GM18520 (cell line): Measurements from ENCODE around the gene THSD4.
"Not testable (repeated sequence)": the region's sequence is repeated elsewhere in the genome, so short reads cannot be mapped to it uniquely, and the experiment has no call there.

Experiments
- ATAC-seq: cut with Tn5 transposase; IDR thresholded peaks from one replicate; pipeline ENCODE4 v1.9.1; 2021; ENCODE audit not compliant: unreplicated experiment

Gene THSD4

GRCh38 chr15:71252044-71252739 lies 136.9 kb downstream of the THSD4 start:
- no peak for ATAC-seq

GRCh38 chr15:71252740-71253047 lies 137.4 kb downstream of the THSD4 start:
- no peak for ATAC-seq

- ATAC-seq, result no peak
Measured at GRCh38 chr15:71254491-71254890, 139.2 kb downstream of the THSD4 start.

GRCh38 chr15:71256934-71257664 lies 141.8 kb downstream of the THSD4 start:
- no peak for ATAC-seq

- no peak for ATAC-seq
Measured at GRCh38 chr15:71259866-71260265, 144.6 kb downstream of the THSD4 start.

GRCh38 chr15:71261418-71261817 lies 146.1 kb downstream of the THSD4 start:
- ATAC-seq, result no peak

- ATAC-seq, result no peak
Measured at GRCh38 chr15:71261909-71262308, 146.6 kb downstream of the THSD4 start.

- ATAC-seq, result no peak
Measured at GRCh38 chr15:71262599-71262998, 147.3 kb downstream of the THSD4 start.

GRCh38 chr15:71265606-71266005 lies 150.3 kb downstream of the THSD4 start:
- ATAC-seq, result not testable (repeated sequence)

- ATAC-seq, result no peak
Measured at GRCh38 chr15:71271327-71271726, 156.1 kb downstream of the THSD4 start.

- no peak for ATAC-seq
Measured at GRCh38 chr15:71272932-71273331, 157.7 kb downstream of the THSD4 start.

GRCh38 chr15:71273731-71274447 lies 158.6 kb downstream of the THSD4 start:
- no peak for ATAC-seq

- ATAC-seq, result no peak
Measured at GRCh38 chr15:71274448-71274798, 159.2 kb downstream of the THSD4 start.

- no peak for ATAC-seq
Measured at GRCh38 chr15:71275098-71275497, 159.8 kb downstream of the THSD4 start.

- ATAC-seq, result no peak
Measured at GRCh38 chr15:71275566-71276335, 160.5 kb downstream of the THSD4 start.

- ATAC-seq, result no peak
Measured at GRCh38 chr15:71276336-71276665, 161.0 kb downstream of the THSD4 start.

- no peak for ATAC-seq
Measured at GRCh38 chr15:71278989-71279756, 163.9 kb downstream of the THSD4 start.

- ATAC-seq, result no peak
Measured at GRCh38 chr15:71279757-71280141, 164.5 kb downstream of the THSD4 start.

- ATAC-seq, result no peak
Measured at GRCh38 chr15:71280206-71280605, 164.9 kb downstream of the THSD4 start.

- ATAC-seq, result no peak
Measured at GRCh38 chr15:71281256-71281655, 166.0 kb downstream of the THSD4 start.

- no peak for ATAC-seq
Measured at GRCh38 chr15:71282076-71282475, 166.8 kb downstream of the THSD4 start.
